HL-60/S4 treated with phorbol 12-myristate 13-acetate at 8.2 ng/mL for 4 days and 3 days (cell line): Measurements from ENCODE around the gene ZNF423.
"Not testable (repeated sequence)": the region's sequence is repeated elsewhere in the genome, so short reads cannot be mapped to it uniquely, and the experiment has no call there.

Experiments used
- in situ Hi-C: fragments of 300-500 bp; cut with MboI; formaldehyde crosslinking; loops from 2 replicates; pipeline ENCODE4 v1.15.0; 2022; ENCODE audit warnings: low sequenced_read_pairs

The ZNF423 gene

GRCh38 chr16:49700251-49701064, 155.5 kb downstream of the ZNF423 start:
- in situ Hi-C loops = no loop called here

GRCh38 chr16:49699841-49700175, 156.1 kb downstream of the ZNF423 start:
- in situ Hi-C loops = no loop called here

- in situ Hi-C loops = no loop called here
Measured at GRCh38 chr16:49698931-49699840, 156.7 kb downstream of the ZNF423 start.

GRCh38 chr16:49698453-49698815, 157.5 kb downstream of the ZNF423 start:
- in situ Hi-C loops = no loop called here

GRCh38 chr16:49697631-49698452, 158.1 kb downstream of the ZNF423 start:
- in situ Hi-C loops = no loop called here

GRCh38 chr16:49696414-49697101, 159.4 kb downstream of the ZNF423 start:
- in situ Hi-C loops = no loop called here

- in situ Hi-C loops = no loop called here
Measured at GRCh38 chr16:49695782-49696413, 160.0 kb downstream of the ZNF423 start.

GRCh38 chr16:49693445-49693844, 162.5 kb downstream of the ZNF423 start:
- in situ Hi-C loops = no loop called here

GRCh38 chr16:49690778-49691177, 165.1 kb downstream of the ZNF423 start:
- in situ Hi-C loops = no loop called here

GRCh38 chr16:49688036-49688697, 167.7 kb downstream of the ZNF423 start:
- in situ Hi-C loops = no loop called here

GRCh38 chr16:49687476-49688002, 168.4 kb downstream of the ZNF423 start:
- in situ Hi-C loops = no loop called here

GRCh38 chr16:49684696-49685095, 171.2 kb downstream of the ZNF423 start:
- in situ Hi-C loops = no loop called here

GRCh38 chr16:49682577-49683165, 173.2 kb downstream of the ZNF423 start:
- in situ Hi-C loops = no loop called here

- in situ Hi-C loops = no loop called here
Measured at GRCh38 chr16:49681217-49681883, 174.6 kb downstream of the ZNF423 start.

- in situ Hi-C loops = no loop called here
Measured at GRCh38 chr16:49679095-49679494, 176.8 kb downstream of the ZNF423 start.

GRCh38 chr16:49677661-49678060, 178.3 kb downstream of the ZNF423 start:
- in situ Hi-C loops = not testable (repeated sequence)

GRCh38 chr16:49675413-49675812, 180.5 kb downstream of the ZNF423 start:
- in situ Hi-C loops = no loop called here

GRCh38 chr16:49674990-49675389, 180.9 kb downstream of the ZNF423 start:
- in situ Hi-C loops = no loop called here
